ENCODE data around the gene CCDC136.

The CCDC136 gene

DNA sequence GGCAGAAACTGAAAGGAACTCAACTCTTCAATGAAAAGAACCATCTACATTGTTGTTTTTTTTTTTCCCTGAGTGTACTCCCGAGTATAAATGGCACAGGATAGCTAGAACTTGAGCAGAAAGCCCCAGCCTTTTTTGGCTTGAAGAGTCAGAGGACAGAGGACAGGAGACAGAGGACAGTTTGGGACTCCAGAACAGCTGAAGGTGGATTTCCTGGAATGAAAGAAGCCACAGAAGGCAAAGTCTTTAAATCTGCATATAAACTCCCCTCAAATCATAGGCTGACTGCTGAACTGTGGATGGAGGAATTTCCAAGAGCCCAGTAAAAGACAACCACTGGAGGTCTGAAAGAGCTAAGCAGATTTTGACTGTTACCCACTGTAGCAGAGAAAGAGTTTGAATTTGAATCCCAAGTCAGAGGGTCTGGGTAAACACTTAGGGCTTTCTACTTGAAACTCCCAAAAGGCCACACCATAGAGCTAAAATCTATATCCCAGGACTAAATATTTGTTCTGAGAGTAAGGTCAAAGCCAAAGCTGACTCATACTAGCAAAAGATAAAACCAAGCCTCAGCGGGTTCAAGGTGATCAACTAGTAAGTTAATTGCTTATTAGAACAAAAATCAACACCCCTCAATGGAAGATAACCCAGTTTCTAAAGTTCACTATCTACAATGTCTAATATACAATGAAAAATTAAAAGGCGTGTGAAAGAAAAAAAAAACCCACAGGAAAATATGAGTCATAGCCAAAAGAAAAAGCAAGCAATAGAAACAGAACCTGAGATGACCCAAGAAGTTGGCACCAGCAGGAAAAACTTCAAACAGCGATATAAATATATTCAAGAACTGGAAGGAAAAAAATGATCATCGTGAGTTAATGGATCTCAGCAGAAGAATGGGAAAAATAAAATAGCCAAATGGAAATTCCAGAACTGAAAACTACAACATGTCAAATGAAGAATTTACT lies 14.3 kb upstream of the CCDC136 start:
- TF ChIP-seq, protein P1, sequence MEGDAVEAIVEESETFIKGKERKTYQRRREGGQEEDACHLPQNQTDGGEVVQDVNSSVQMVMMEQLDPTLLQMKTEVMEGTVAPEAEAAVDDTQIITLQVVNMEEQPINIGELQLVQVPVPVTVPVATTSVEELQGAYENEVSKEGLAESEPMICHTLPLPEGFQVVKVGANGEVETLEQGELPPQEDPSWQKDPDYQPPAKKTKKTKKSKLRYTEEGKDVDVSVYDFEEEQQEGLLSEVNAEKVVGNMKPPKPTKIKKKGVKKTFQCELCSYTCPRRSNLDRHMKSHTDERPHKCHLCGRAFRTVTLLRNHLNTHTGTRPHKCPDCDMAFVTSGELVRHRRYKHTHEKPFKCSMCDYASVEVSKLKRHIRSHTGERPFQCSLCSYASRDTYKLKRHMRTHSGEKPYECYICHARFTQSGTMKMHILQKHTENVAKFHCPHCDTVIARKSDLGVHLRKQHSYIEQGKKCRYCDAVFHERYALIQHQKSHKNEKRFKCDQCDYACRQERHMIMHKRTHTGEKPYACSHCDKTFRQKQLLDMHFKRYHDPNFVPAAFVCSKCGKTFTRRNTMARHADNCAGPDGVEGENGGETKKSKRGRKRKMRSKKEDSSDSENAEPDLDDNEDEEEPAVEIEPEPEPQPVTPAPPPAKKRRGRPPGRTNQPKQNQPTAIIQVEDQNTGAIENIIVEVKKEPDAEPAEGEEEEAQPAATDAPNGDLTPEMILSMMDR (IDR thresholded peaks at IDR 0.05; ENCODE audit: borderline replicate concordance, insufficient read depth, low read depth, low read length), result no peak
- no peak overlapping the region for H3K4me3 ChIP-seq (ENCODE audit: low read depth, low read length)

DNA sequence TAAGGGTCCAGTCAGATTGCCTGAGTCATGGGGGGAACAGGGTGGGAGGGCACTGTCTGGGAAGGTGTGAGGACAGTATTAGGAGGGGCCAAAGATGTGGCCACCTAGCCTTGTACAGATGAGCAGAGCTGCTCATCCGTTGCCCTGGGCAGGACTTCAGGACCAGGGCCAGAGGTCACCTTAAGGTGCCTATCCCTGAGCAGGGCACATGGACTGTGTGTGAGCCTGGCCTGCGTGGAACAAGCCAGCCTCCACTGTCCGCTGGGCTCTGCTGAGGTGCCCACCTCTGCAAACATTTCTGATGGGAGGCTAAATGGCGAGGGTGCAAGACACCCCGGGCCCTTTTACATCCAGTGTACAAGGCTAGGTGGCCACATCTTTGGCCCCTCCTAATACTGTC lies 12.8 kb upstream of the CCDC136 start:
- TF ChIP-seq, protein P1 (IDR thresholded peaks at IDR 0.05; ENCODE audit: borderline replicate concordance, insufficient read depth, low read depth, low read length), result no peak
- no peak overlapping the region for H3K4me3 ChIP-seq (ENCODE audit: low read depth, low read length)

DNA sequence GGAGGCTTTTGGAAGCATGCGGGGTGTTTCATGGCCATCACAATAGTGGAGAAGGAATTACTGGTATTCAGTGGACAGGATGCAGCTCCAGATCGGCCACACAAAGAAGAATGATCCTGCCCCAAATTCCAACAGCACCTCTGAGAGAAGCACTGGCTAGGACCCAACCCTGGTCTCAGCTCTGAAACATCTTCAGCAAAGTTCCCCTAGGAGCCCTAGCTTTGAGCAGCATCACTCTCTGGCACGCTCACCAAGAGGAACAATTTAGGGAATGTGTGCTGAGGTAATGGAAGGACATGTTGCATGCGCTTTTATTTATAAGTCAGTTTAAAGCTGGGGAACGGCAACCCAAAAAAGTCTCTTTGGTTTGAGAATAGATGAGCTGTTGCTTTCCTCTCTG lies 10.6 kb upstream of the CCDC136 start:
- no peak overlapping the region for H3K4me3 ChIP-seq (ENCODE audit: low read depth, low read length)
- TF ChIP-seq, protein P1 (IDR thresholded peaks at IDR 0.05; ENCODE audit: borderline replicate concordance, insufficient read depth, low read depth, low read length), result no peak

DNA sequence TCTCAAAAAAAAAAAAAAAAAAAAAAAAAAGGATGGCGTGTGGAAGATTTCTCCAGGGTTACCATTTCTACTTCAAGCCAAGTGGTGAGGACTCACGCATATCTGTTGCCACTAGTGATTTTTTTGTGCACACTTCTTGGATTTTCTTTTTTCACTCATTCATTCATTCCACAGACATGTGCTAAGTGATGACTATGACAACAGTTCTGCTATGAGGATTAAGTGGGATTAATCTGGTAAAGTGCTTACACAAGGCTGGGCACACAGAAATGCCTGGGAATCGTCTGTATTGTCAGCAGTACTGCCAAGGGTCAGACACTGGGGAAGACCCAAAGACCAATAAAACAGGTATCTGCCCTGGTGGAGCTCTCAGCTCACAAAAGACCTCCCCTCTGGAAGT lies 9.9 kb upstream of the CCDC136 start:
- TF ChIP-seq, protein P1 (IDR thresholded peaks at IDR 0.05; ENCODE audit: borderline replicate concordance, insufficient read depth, low read depth, low read length), result no peak
- H3K4me3 ChIP-seq (ENCODE audit: low read depth, low read length), result no peak overlapping the region

DNA sequence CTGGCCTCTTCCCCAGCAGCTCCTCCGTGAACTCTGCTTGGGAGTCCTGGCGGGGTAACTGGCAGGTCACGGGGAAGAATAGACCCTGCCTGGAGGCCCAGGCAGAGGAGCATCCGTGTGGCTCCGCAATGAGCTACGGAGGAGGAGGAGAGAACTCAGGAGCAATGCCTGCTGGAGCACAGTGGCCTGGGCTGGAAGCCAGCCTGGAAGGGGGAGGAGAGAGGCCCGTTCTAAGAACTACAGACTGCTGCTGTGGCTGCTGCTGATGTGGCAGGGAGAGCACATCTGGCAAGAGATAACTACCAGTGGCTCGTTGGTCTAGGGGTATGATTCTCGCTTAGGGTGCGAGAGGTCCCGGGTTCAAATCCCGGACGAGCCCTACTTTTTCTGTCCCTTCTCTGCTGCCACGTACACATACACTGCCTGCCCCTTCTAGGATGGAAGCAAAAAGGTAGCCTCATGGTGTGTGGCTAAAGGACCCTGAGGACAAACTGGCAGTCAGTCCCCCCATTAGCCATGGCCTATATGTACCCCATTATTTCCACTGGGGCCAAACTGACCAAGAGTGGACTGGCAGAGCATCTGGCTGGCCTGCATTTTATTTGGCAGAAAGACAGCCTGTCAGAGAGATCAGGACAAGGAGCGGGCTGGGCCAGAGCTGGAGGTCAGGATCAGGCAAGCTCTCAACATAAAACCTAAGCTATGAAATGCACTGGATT lies 8.5 kb upstream of the CCDC136 start:
- no peak overlapping the region for H3K4me3 ChIP-seq (ENCODE audit: low read depth, low read length)
- TF ChIP-seq, protein P1 (IDR thresholded peaks at IDR 0.05; ENCODE audit: borderline replicate concordance, insufficient read depth, low read depth, low read length), result no peak

DNA sequence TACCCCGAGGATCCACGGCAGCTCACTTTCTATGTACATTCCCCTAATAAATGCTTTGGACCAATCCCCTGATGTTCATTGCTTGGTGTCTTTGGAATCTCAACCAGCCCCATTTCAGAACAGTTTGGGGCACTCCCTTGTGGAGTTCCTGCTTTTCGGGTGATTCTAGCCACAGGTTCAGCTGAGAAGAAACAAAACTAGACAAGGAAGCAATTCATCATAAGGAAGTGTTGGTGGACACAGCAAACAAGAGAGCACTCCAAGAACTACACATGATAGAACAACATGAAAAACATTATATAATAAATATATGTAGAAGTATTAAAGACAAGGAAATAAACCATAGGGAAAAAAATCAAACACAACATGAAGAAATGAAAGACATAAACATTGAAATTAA lies 6.0 kb upstream of the CCDC136 start:
- TF ChIP-seq, protein P1 (IDR thresholded peaks at IDR 0.05; ENCODE audit: borderline replicate concordance, insufficient read depth, low read depth, low read length), result no peak
- H3K4me3 ChIP-seq (ENCODE audit: low read depth, low read length), result no peak overlapping the region
